GM12891 (cell line): ENCODE measurements around the gene MGAT5.

Experiments
- DNase-seq: peaks from one replicate; pipeline ENCODE4 v3.0.0; 2011; ENCODE audit warnings: low spot score; ENCODE audit not compliant: insufficient read length
- FAIRE-seq: peaks from 2 replicates; lab custom pipeline; 2011; peaks lifted over from hg19 to GRCh38; lab: Jason Lieb, UNC
- PAX5 ChIP-seq: IDR thresholded peaks from 2 replicates; pipeline ENCODE4 v1.6.1; 2011; ENCODE audit warnings: low read length, moderate library complexity, mild to moderate bottlenecking; ENCODE audit not compliant: insufficient read depth, severe bottlenecking
- POLR2A ChIP-seq: IDR thresholded peaks from 2 replicates; pipeline ENCODE4 v1.6.1; 2011; ENCODE audit warnings: low read depth, low read length, control low read depth
- POLR2AphosphoS5 ChIP-seq: IDR thresholded peaks from 2 replicates; pipeline ENCODE4 v1.6.1; 2011; ENCODE audit warnings: low read depth, low read length, control low read depth
- POU2F2 ChIP-seq: IDR thresholded peaks from 2 replicates; pipeline ENCODE4 v1.6.1; 2011; ENCODE audit warnings: low read depth, mild to moderate bottlenecking, control low read depth, low read length, moderate library complexity
- SPI1 ChIP-seq: IDR thresholded peaks from 2 replicates; pipeline ENCODE4 v1.6.1; 2011; ENCODE audit warnings: low read depth, low read length, control low read depth
- TAF1 ChIP-seq: IDR thresholded peaks from 2 replicates; pipeline ENCODE4 v1.6.1; 2011; ENCODE audit warnings: low read depth, low read length, control low read depth

Gene MGAT5

GRCh38 chr2:134275058-134275862 is 21.4 kb downstream of the MGAT5 start:
- FAIRE-seq (peak; percentile 95), DNase-seq (no peak)
- TF ChIP-seq SPI1 = peak; percentile 88
- no peak for TF ChIP-seq POLR2A
- no peak for TF ChIP-seq TAF1
- TF ChIP-seq PAX5 = peak; percentile 81

- FAIRE-seq (peak; percentile 16), DNase-seq (no peak)
- no peak for TF ChIP-seq POU2F2
- no peak for TF ChIP-seq PAX5
- no peak for TF ChIP-seq POLR2A
These were observed 22.7 kb downstream of the MGAT5 start for GRCh38 chr2:134276381-134277172.

- no peak for FAIRE-seq
- no peak for DNase-seq
- TF ChIP-seq POU2F2 (no peak), POLR2A (no peak), TAF1 (no peak), SPI1 (no peak), POLR2AphosphoS5 (no peak), PAX5 (no peak)
These were observed 23.4 kb downstream of the MGAT5 start for GRCh38 chr2:134277223-134277622.

- FAIRE-seq = no peak
- TF ChIP-seq POLR2A (no peak), POU2F2 (no peak), TAF1 (no peak), SPI1 (no peak), PAX5 (no peak), POLR2AphosphoS5 (no peak)
- no peak for DNase-seq
These were observed 24.7 kb downstream of the MGAT5 start for GRCh38 chr2:134278553-134278952.

GRCh38 chr2:134279417-134279816 is 25.5 kb downstream of the MGAT5 start:
- FAIRE-seq (peak; percentile 76), DNase-seq (no peak)
- TF ChIP-seq PAX5 = no peak
- no peak for TF ChIP-seq SPI1
- TF ChIP-seq POU2F2 = no peak
- no peak for TF ChIP-seq TAF1
- no peak for TF ChIP-seq POLR2AphosphoS5
- TF ChIP-seq POLR2A = no peak

- TF ChIP-seq POLR2A (no peak), POU2F2 (no peak)
These were observed 26.4 kb downstream of the MGAT5 start for GRCh38 chr2:134280231-134280630.

GRCh38 chr2:134280726-134281125 is 26.9 kb downstream of the MGAT5 start:
- FAIRE-seq (no peak), DNase-seq (no peak)
- TF ChIP-seq POLR2AphosphoS5 (no peak), TAF1 (no peak), SPI1 (no peak), POU2F2 (no peak), POLR2A (no peak), PAX5 (no peak)

More at GRCh38 chr2:134280231-134280630, 26.4 kb downstream of the MGAT5 start:
- DNase-seq = no peak
- peak; percentile 82 for FAIRE-seq

GRCh38 chr2:134281815-134282419 is 28.0 kb downstream of the MGAT5 start:
- FAIRE-seq (peak; percentile 56), DNase-seq (no peak)
- TF ChIP-seq POLR2A = no peak
- no peak for TF ChIP-seq POU2F2
- no peak for TF ChIP-seq PAX5
- TF ChIP-seq SPI1 = no peak
- TF ChIP-seq POLR2AphosphoS5 = no peak
- TF ChIP-seq TAF1 = no peak

GRCh38 chr2:134282629-134283400 is 28.9 kb downstream of the MGAT5 start:
- TF ChIP-seq POLR2A (no peak), POLR2AphosphoS5 (0 out of 2 replicates have a peak, but pooled peaks have one; percentile 36), TAF1 (no peak), SPI1 (peak; percentile 70), PAX5 (peak; percentile 11), POU2F2 (0 out of 2 replicates have a peak, but pooled peaks have one; percentile 63)
- FAIRE-seq (peak; percentile 98), DNase-seq (no peak)
